Thyroid gland (tissue), 4 donors: Measurements from ENCODE around the gene GTF2H1.

ENCODE experiments used
- POLR2A ChIP-seq, 2 donors: fragments of 450-650 bp; IDR thresholded peaks; one replicate each; pipeline ENCODE4 v1.6.1; 2017; ENCODE audit warnings: antibody characterized with exemption in 2 of 2, mild to moderate bottlenecking in 2 of 2, moderate library complexity in 1 of 2
- TF ChIP-seq, protein P1 (sequence below), 6 experiments: fragments of 200-600 bp in 3 of 6; fragments of 450-650 bp in 3 of 6; sonication (generic) in 3 of 6; IDR thresholded peaks; one replicate each; pipeline ENCODE4 v1.5.1; 2016 to 2019; ENCODE audit warnings: antibody characterized with exemption in 6 of 6, mild to moderate bottlenecking in 2 of 6, inconsistent platforms in 1 of 6, moderate library complexity in 1 of 6

DNA sequence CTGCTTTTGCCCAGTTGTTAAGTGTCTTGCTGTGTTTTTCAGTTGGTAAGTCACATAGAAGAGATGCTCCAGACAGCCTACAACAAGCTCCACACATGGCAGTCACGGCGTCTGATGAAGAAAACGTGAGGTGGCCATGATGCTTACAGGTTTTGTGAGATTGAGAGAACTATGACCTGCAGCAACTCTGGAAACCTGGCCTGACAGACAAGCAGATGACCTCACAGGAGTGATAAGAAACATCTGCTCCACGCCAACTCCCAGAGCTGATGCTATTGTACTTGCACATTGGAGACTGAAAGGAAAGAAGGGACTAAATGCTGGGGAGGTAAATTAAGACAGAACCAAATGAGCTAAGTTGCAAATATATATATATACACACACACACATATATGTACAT is 43.4 kb downstream of the GTF2H1 start:
- no peak for TF ChIP-seq POLR2A (IDR thresholded peaks at IDR 0.05)
- TF ChIP-seq, protein P1, sequence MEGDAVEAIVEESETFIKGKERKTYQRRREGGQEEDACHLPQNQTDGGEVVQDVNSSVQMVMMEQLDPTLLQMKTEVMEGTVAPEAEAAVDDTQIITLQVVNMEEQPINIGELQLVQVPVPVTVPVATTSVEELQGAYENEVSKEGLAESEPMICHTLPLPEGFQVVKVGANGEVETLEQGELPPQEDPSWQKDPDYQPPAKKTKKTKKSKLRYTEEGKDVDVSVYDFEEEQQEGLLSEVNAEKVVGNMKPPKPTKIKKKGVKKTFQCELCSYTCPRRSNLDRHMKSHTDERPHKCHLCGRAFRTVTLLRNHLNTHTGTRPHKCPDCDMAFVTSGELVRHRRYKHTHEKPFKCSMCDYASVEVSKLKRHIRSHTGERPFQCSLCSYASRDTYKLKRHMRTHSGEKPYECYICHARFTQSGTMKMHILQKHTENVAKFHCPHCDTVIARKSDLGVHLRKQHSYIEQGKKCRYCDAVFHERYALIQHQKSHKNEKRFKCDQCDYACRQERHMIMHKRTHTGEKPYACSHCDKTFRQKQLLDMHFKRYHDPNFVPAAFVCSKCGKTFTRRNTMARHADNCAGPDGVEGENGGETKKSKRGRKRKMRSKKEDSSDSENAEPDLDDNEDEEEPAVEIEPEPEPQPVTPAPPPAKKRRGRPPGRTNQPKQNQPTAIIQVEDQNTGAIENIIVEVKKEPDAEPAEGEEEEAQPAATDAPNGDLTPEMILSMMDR (IDR thresholded peaks at IDR 0.05): no peak
